Middle frontal gyrus (tissue), 1 donor: ENCODE measurements around the gene ZNF580.
A peak's percentile ranks its signal among the peaks of the same experiment; 100 is the strongest.

Experiments used
- DNase-seq: peaks from one replicate; pipeline ENCODE4 v3.0.0-alpha.2; 2015; ENCODE audit warnings: low spot score; ENCODE audit errors: extremely low spot score

The ZNF580 gene

DNA sequence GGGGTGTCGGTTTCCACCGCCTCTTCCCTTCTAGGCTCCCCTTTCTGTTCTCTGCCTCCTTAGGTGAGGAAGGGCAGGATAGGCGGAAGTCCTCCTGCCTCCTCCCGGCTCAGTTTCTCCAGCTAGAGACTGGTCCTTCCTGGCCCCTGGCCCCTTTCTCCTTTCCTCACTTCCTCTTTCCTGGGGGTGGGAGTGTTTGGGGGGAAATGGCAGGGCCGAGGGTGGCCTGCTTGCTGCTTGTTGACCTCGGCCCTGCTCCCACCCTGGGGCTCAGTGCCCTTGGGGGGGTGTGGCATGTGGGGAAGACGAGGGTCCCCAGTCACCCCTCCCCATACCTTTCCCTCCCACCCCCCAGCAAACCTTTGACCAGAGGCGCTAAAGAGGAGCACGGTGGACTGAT lies 19.0 kb downstream of the ZNF580 start:
- no peak for DNase-seq

DNA sequence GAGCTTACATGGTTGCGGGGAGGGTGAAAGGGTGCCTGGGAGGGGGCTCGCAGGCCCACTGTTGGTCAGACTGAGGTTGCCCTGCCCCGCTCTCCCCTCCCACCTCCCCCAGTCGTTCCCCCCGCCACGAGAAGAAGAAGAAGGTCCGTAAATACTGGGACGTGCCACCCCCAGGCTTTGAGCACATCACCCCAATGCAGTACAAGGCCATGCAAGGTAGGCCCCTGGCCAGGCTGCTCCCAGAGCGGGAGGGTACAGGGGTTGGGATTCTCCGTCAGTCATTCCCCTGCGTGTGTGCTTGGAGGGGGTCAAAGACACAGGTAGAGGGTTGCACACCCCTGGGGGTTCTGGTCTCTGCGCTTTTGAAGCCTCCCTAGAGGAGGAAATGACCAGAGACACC lies 19.6 kb downstream of the ZNF580 start:
- DNase-seq, result no peak

DNA sequence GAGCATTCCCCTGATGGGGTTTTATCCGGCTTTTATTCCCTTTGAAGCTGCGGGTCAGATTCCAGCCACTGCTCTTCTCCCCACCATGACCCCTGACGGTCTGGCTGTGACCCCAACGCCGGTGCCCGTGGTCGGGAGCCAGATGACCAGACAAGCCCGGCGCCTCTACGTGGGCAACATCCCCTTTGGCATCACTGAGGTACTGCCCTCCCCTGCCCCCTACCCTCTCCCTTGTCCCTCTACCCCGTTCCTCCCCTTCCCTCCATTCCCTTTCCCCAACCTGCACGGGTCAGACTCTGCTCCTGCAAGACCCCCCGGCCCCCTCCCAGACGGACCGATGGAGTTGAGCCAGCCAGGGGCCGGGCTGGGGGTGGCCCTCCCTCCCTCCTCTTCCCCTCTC lies 20.2 kb downstream of the ZNF580 start:
- no peak for DNase-seq

DNA sequence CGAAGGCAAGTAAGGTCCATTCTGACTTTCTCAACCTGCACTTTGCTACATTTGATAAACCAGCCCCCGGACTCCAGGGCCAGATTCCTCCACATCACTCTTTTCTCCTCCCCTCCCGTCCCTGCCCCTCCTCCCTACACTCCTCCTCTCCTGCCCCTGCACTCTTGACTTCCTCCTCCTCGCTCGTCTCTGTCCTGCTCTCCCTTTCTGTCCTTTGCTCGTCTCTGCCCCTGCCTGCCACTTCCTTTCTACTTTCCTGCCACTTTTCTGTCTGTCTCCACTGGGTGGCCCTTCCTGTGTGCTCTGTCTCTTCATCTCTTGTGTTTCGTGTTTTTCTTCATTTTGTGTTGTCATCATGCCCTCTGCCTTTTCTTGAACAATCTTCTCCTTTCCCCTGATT lies 21.0 kb downstream of the ZNF580 start:
- no peak for DNase-seq

DNA sequence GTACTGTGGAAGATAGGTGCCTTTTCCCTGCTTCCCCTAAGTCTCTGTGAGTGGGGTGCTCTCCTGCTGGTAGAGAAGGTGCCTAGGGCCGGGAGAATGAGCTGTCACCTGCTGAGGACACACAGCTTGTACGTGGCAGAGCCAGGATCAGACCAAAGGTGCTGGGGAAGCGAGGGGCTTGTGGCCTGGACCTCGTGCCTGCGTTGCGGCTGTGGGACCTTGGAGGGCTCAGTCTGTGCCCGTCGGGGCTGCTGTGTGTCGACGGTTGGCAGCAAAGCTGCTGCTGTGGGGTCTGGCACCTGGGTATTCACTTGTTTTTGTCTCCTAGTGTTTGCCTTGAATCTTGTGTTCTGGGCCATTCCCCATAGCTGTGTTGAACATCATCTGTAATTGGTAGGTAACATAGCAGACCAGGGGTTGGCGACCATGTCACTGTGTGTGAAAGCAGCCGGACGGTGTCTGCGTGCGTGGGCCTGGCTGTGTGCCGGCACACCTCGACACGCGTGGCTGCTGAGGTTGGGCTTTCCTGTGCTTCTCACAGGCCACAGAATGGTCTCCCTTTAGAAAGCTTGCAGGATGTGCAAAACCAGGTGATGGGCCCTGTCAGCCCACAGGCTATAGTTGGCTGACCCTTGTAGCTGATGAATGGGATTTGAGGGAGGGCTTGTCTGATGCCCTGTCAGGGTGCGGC lies 23.2 kb downstream of the ZNF580 start:
- no peak for DNase-seq

DNA sequence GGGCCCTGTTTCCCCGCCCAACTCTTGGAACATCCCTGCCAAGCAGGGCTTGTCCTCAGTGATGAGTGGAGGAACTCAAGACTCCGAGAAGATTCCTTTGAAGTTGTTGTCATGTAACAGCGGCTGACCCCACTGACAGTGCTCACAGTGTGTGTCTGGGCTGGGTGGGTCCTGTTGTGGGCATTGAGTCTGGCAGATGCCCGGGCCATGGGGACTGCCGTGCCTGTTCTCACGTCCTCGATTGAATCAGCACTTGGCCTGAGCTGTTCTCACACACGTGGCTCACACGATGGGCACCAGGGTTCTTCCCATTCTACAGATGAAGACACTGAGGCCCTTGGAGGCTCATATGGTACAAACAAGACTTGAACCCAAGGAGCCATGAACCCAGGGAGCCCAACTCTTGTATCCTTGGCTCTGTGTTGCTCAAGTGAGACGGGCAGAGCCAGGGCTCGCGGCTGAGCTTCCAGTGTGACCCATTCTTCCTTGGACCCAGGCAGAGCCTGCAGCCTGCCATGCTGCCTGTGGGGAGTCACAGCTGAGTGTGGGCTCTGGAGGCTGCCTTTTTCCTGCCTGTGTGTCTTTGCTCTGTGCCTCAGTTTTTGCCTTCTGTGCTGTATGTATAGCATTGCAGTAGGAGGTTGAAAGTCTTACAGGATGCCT lies 25.7 kb downstream of the ZNF580 start:
- no peak for DNase-seq

DNA sequence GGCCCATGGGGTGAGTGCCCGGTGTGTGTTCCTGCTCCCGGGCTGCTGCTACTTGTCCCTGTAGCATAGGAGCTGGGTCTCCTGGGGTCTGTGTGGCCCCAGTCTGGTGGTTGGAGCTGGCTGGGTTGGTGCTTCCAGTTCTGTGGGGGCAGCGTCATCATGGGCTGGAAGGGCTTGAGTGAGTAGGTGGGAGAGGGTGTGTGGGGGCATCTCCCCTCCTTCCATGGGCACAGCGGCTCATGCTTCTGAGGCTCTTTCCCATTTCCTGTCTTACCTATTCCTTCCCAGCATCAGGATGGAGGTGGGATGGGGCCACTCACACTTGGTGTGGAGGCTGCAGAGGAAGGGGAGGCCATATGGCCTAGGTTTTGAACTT lies 26.2 kb downstream of the ZNF580 start:
- DNase-seq, result no peak

DNA sequence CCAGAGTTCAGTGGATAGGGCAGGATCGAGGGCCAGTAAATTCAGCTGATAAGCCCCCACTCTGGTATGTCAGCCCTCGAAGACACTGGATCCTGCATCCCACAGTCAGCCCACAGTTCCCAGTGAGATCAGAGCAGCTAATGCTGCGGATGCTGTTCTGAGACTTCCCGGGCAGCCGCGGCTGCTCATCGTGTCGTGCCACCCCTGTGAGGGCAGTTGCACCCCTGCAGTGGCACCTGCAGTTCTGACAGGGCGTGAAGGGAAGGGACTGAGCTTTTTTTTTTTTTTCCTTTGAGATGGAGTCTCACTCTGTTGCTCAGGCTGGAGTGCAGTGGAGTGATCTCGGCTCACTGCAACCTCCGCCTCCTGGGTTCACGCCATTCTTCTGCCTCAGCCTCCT lies 26.7 kb downstream of the ZNF580 start:
- DNase-seq, result no peak

DNA sequence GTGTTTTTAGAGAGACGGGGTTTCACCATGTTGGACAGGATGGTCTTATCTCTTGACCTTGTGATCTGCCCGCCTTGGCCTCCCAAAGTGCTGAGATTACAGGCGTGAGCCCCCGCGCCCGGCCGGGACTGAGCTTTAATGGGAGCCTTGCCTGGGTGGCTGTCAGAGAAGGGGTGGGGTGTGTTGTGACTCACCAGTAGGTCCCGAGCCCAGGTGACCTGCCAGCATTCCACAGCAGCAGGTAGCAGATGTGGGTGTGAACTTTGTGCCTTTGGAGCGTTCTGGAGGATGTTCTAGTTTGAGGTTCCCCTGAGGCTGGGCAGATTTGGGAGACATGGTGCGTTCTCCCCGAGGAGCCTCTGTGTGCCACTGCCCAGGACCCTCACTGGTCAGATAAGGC lies 27.2 kb downstream of the ZNF580 start:
- no peak for DNase-seq

DNA sequence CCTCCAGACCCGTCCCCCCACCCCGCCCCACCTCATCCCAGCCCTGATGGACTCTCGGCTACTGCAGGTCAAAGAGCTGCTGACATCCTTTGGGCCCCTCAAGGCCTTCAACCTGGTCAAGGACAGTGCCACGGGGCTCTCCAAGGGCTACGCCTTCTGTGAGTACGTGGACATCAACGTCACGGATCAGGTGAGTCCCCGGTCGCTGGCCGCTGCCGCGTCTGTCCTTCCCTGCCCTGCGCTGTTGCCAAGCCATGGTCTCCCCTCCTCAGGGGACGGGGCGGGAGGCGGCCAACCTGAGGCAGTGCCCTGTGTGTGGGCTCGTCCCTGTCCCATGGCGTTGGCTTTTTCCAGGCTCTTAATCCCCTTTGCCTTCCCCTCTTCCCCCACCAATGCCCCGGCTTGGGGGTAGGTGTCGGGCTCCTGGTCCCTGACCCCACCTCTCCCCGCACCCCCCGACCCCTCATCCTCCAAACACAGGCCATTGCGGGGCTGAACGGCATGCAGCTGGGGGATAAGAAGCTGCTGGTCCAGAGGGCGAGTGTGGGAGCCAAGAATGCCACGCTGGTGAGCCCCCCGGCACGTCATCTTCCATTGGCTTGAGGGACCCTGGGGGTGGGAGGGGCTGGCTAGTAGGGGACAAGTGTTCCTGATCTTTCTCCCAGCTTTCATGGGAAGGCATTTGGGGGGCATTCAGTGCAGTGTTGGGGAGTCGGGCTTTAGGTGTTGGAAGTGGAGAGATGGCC lies 28.0 kb downstream of the ZNF580 start:
- DNase-seq, result no peak

DNA sequence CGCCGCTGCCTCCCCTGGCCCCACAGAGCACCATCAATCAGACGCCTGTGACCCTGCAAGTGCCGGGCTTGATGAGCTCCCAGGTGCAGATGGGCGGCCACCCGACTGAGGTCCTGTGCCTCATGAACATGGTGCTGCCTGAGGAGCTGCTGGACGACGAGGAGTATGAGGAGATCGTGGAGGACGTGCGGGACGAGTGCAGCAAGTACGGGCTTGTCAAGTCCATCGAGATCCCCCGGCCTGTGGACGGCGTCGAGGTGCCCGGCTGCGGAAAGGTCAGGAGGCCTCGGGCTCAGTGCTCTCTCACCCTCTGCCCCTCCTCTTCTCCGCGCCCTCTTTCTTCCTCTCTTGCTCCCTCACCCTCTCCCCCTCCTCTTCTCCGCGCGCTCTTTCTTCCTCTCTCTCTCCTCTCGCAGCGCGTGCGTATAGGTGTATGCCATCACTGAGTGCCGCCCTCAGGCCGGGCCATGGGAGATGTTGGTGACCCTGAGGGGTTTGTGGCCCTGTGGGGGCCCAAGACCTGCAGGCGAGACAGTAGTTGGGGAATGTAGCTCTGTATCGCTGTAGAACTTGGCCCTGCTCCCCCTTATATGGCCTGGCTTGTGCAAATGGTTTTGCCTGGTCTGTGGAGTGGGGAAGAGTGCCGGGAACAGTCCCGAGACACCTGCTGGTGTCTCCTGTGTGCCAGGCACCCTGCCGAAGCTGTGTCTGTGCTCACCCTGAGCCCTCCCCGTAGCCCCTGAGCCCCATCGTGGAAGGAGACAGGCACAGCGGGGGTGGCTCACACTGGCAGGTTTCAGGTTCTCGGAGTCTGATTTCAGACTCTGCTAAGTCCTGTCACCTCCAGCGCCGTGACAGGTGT lies 28.8 kb downstream of the ZNF580 start:
- DNase-seq, result no peak

DNA sequence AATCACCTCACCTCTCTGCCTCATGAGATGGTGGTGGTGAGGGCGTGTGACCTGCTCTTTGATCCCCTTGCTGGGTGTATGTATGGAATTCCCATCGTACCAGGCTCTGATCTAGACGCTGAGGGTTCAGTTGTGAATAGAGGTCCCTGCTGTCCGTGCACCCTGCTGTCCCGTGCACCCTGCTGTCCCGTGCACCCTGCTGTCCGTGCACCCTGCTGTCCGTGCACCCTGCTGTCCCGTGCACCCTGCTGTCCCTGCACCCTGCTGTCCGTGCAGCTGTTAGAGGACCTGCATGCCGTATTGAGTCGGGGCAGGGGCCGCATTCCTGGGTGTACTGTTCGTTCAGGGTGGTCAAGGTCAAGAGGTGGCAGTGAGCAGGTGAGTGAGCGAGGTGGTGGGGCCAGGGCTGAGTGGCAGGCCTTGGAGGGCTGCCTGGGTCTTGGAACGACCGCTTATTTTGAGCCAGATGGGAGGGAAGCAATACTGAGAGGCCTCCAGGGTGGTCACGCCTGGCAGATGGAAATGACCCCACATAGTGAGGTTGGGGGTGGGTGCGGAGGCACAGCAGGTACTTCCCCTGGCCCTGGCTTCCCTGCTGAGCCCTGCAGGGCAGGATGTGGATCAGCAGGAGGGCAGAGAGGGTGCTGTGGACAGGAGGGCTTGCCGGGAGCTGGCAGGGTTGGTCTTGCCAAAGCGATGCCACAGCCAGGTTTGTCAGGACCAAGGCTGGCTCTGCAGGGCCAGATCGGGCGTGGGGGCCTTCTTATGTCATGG lies 29.7 kb downstream of the ZNF580 start:
- no peak for DNase-seq

DNA sequence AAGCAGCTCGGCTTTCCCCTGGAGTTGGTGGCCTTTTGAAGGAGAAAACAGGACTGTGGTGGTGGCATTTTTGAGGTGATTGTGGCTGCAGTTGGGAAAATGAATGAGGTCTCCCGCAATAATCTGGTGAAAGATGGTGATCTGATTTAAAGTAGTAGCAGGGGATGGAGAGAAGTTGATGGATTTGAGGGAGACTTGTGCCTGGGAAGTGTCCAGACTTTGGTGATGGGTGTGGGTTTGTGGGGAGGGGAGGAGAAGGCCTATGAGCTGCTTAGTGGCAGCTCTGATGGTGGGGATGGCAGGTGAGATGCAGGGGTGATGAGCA lies 30.2 kb downstream of the ZNF580 start:
- DNase-seq, result no peak

DNA sequence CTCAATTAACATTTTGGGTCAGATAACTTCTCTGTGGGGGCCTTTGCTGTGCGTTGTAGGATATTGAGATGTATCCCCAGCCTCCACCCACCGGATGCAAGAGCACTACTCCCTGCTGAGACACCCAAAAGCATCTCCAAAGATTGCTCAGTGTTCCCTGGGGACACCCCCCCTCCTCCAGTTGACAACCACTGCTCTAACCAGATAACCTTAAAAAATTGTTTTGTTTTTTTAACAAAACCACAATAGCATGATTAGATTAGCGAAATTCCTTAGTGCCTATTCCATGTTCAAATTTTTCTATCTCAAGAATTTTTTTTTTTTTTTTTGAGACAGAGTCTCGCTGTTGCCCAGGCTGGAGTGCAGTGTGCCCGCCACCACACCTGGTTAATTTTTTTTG lies 31.6 kb downstream of the ZNF580 start:
- no peak for DNase-seq

DNA sequence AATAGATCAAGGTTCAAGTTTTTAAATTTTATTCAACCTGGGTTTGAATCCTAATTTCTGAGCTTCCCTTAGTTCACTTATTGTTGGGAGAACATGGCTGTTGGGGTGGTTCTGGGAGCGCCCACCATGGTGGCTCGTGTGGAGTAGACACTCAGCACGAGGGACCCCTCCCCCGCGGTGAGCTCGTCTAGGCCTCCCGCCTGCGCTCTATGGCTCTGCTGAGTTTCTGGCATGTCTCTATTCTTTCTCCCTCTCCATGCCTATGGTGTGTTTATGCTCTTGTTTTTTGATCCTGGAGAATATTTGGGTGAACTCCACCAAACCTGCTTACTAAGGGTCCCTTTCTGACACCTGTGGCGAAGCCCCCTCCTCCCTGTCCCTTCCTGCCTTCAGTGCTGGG lies 32.7 kb downstream of the ZNF580 start:
- no peak for DNase-seq

DNA sequence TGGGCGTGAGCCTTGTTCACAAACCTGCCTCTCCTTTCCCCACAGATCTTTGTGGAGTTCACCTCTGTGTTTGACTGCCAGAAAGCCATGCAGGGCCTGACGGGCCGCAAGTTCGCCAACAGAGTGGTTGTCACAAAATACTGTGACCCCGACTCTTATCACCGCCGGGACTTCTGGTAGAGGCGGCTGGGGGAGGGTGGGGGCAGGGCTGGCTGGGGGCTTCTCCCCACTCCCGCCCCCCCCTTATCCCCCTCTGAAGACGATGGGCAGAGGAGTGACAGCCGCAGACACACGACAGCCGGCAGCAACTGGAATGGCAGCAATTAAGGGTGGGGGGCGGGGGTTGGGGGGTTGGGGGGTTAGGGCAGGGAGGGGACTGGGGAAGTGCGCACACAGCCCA lies 33.1 kb downstream of the ZNF580 start:
- DNase-seq, result no peak

DNA sequence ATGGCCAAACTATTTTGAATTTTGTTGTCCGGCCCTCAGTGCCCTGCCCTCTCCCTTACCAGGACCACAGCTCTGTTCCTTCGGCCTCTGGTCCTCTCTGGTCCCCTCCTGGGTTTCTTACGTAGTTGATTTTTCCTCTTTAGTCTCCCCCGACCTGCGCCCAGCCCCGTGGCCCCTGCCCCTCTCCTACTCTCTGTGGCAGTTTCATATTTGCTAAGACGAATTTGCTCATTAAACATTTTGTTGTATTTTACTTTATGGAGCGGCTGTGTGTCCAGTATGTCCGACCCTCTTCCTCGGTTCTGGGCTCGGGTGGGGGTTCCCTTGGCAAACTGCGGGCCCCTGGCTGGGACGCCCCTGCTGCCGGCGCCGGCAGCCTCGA lies 33.6 kb downstream of the ZNF580 start:
- no peak for DNase-seq

DNA sequence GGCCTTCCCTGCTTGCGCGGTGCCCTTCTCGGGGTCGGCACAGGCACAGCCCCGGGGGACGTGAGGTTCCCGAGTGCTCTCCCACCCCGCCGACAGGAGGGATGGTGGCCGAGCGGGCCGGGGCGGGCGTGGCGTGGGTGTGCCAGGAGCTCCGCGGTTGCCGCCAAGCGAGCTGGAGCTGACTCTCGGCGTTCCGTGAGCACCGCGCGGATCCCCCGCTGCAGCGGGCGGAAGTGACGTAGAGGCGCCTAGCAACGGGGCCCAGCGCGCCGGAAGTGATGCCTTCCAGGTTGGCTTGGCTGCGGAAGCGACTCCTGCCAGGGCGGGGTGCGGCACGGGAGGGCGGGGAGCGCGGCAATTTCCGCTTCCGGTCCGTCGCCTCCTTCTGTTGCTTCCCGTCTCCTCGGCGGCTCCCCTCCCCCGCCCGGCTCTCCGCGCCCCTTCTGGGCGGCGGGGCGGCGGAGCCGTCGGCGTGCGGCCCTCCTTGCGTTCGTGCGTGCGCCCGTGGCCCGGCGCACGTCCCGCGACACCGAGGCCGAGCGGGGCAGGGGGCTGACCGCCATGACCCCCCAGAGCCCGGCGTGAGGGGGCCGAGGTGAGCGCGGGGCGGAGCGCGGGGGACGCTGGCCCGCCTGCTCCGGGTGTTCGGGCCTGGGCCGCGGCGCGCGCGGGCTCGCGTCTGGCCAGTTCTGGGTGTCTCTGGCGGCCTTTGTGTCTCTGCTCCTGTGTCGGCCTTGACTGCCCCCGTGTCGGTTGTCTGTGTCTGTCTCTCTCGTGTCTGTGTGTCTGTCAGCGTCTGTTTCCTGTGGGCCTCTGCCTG lies 34.2 kb downstream of the ZNF580 start, which contains the start of gene EPN1:
Gene EPN1, plus strand, starts transcription at position 386 of the 820 bp plus-strand sequence. CDS start 3,402 bp downstream, outside the sequence.
- peak; percentile 92 for DNase-seq

DNA sequence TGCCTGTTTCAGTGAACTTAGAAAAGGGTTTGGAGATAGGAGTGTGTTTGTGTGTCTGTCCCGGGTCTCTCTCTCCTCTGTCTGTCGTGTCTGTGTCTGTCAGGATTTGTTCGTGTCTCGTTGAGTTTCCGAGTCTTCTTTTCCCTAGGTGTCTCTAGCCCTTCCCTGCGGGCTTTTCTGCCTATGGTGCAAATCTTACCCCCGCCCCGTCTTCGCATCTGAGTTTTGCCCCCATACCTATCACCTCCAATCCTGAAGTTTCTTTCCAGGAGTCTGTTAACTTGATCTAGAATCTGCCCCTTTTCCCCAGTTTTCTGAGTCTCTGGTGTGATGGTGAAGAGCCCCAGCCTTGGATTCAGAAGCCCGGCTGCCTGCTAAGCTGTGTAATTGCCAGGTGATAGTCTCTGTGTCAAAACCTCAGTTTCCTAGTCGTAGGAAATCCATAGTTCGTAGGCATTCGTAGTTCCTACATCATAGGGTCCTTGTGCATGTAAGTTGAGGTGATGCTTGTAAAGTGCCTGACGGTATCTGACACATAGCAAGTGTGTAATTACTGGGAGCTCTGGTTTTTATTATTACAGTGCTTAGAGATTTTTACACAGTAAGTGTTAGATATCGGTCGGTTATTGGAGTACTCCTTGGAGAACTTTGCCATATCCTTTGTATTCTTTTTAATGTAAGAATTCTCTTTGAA lies 35.0 kb downstream of the ZNF580 start:
- no peak for DNase-seq

DNA sequence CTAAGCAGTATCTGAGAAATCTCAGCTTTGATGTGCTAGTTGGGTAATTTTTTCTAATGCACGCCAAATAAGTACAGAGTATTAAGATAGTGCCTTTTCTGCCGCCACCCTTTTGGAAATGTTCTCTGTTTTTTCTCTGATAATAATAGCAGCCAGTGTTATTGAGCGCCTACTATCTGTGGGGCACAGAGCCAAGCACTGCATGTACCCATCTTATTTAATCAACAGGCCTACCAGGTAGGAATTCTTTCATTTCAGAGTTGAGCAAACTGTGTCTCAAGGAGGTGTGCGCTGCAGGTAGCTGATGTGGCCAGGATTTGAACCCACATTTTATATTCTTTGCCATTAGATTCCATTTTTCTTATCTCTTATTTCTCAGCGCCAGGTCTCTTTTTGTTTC lies 35.6 kb downstream of the ZNF580 start:
- DNase-seq, result no peak
